Measurements from ENCODE around the gene PPP4R4.

- no peak for TF ChIP-seq CTCF (IDR thresholded peaks at IDR 0.05)
- TF ChIP-seq EZH2 (IDR thresholded peaks at IDR 0.05), result no peak
Observed at GRCh38 chr14:94321421-94322271, 147.5 kb downstream of the PPP4R4 start.
